ENCODE measurements around the gene ZNF280D.

- TF ChIP-seq CTCF (conservative IDR thresholded peaks at IDR 0.05): no peak
- TF ChIP-seq ZFX (IDR thresholded peaks at IDR 0.05): no peak
Observed at GRCh38 chr15:56770173-56770572, 36.9 kb upstream of the ZNF280D start.
